ENCODE results near the gene ME3. TPM values are rescaled to one million over a fixed set of nuclear protein-coding genes. Genes with fewer than 3 reads are reported as not detected.

The ME3 gene
- total RNA-seq: 10 to 100 TPM in 1 of 5 experiments, 1 to 10 TPM in 4; 2.2 to 13.7 (median 7.0) TPM
- 1 to 10 TPM in 1 of 2 donors, under 1 TPM in 1; 0.48 to 2.1 TPM for polyA plus RNA-seq
- 12.1 reads per million, percentile 40 among the genes with 10 or more reads in this experiment for total RNA-seq

DNA sequence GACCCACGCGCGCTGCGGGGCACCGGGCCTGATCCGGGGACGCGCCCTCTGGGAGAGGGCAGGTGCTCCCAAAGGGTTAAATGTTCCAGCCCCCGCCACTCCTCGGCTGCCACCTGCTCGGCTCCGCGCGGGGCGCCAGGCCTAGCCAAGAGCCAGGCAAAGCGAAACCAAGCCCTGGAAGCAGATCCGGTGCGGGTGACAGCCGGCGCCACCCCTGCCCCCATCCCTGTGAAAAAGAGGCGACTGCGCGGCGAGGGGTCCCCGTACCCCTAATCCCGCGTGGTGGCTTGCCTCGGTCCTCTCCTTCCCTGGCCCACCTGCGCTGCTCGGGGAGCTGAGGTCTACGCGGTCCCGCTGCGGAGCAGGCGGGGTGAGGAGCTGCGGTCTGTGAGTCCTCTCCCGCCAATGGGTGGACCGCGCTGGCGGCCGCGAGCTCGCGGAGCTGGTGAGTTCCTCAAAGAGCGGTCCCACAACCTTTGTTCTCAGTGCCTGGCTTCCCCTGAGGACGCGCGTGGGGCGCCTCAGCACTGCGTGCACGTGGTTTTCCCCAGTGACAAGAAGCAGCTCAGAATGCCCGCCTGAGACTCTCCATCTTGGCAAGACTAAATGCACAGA, at the start of gene ME3:
TSS of gene ME3 (minus strand) at position 610 of the 615 bp plus-strand sequence.
- CTCF ChIA-PET: no interaction called here
- Histone ChIP-seq H3K4me1 (ENCODE audit: control insufficient read depth in 2 of 2, insufficient read depth in 2 of 2, low read length in 2 of 2) (no peaks in the 10 kb centered on the region), H3K36me3 (ENCODE audit: control insufficient read depth in 2 of 3, insufficient read depth in 3 of 3, low read length in 3 of 3) (no peaks in the 10 kb centered on the region), H3K27me3 (ENCODE audit: control insufficient read depth in 2 of 2, insufficient read depth in 2 of 2, low read length in 2 of 2) (no peaks in the 10 kb centered on the region), H3K9me3 (ENCODE audit: control insufficient read depth in 2 of 3, low read length in 3 of 3) (no peaks in the 10 kb centered on the region), H3K4me3 (ENCODE audit: low read length) (peak within 1 kb of the TSS; percentile 68), H3K27ac (ENCODE audit: low read depth, low read length) (peak within 1 kb of the TSS; percentile 54)
- Mint-ChIP-seq H3K4me3 (peak within 1 kb of the TSS; percentile 62 to 89 (median 84)), H3K27me3 (peaks cover 5 to 39% (median 10%) of the 10 kb centered on the region in 5 donors), H3K27ac (peak within 1 kb of the TSS in 7 of 9 donors; percentile 17 to 80 (median 62)), H3K9me3 (no peaks in the 10 kb centered on the region), H3K4me1 (peaks cover 10 to 29% (median 16%) of the 10 kb centered on the region in 7 donors), H3K36me3 (no peaks in the 10 kb centered on the region)
- POLR2A ChIA-PET: no interaction called here
- ATAC-seq: peak; percentile 88
- intact Hi-C loops (cut with micrococcal nuclease): loop anchor here (5.0 kb wide), 2 partner anchors 130 to 365 kb away; partner anchors contain the start of genes PRSS23 (in 1 of the 2) and TMEM135 (in 1 of the 2)
- DNase-seq: peak; percentile 35 to 69 (median 54)

DNA sequence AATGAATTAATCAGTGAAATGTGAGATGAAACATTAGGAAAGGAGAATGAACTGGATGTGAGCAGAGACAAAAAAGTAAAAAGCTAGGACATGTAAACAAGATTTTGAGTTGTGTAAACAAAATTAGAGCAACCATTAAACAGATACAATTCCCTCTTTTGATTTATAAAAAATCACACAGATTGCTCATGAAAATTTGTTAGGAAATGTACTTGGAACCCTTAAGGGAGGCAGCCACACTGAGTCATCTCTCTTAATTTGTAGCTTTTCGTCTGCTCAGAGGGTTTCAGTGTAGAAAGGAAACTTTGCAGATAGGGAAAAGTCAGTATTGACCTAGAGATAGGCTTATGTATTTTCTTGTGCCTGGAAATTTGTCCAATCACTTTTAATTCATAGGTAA, 49.6 kb upstream of the ME3 start:
- no peaks in the 10 kb centered on the region for H3K36me3 ChIP-seq (ENCODE audit: control insufficient read depth in 2 of 3, insufficient read depth in 3 of 3, low read length in 3 of 3)
- H3K27me3 ChIP-seq (ENCODE audit: control insufficient read depth in 2 of 2, insufficient read depth in 2 of 2, low read length in 2 of 2): no peaks in the 10 kb centered on the region
- POLR2A ChIA-PET: no interaction called here
- DNase-seq (no peak), ATAC-seq (no peak)
- no peaks in the 10 kb centered on the region for H3K36me3 Mint-ChIP-seq
- H3K27me3 Mint-ChIP-seq: peaks cover 4 to 25% (median 7%) of the 10 kb centered on the region in 5 donors
- H3K9me3 ChIP-seq (ENCODE audit: control insufficient read depth in 2 of 3, low read length in 3 of 3): peaks cover 0 to 6% (median 0%) of the 10 kb centered on the region in 3 experiments
- no peak overlapping the region for H3K27ac Mint-ChIP-seq
- CTCF ChIA-PET: no interaction called here
- H3K4me1 Mint-ChIP-seq: peaks cover 0 to 2% (median 0%) of the 10 kb centered on the region in 7 donors
- no peak overlapping the region for H3K4me3 ChIP-seq (ENCODE audit: low read length)
- H3K4me3 Mint-ChIP-seq: no peak overlapping the region
- H3K4me1 ChIP-seq (ENCODE audit: control insufficient read depth in 2 of 2, insufficient read depth in 2 of 2, low read length in 2 of 2): no peaks in the 10 kb centered on the region
- H3K9me3 Mint-ChIP-seq: peaks cover 5 to 34% (median 15%) of the 10 kb centered on the region in 11 donors
- H3K27ac ChIP-seq (ENCODE audit: low read depth, low read length): no peak overlapping the region
- intact Hi-C loops (cut with micrococcal nuclease): no loop called here

DNA sequence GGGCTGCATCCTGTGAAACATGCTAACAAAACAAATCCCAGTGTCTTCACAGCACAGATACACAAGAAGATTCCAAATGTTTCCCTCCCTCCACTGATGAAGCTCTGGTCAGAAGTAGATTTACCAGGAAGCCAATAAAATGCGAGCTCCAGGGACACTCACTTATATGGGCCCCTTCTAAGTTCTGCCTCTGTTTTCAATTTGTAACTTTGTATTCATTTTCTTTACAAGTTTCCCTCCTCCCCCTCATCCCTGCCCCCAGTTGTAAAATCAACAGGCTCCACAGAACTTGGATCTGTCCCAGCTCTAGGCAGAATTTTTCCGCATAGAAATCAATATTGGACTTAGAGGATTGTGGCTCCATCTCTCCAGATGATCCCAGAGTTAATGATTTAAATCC, 48.1 kb upstream of the ME3 start:
- Mint-ChIP-seq H3K27ac (no peak overlapping the region), H3K9me3 (peaks cover 5 to 34% (median 15%) of the 10 kb centered on the region in 11 donors), H3K36me3 (no peaks in the 10 kb centered on the region), H3K4me1 (peaks cover 0 to 2% (median 0%) of the 10 kb centered on the region in 7 donors), H3K4me3 (no peak overlapping the region), H3K27me3 (peaks cover 4 to 25% (median 7%) of the 10 kb centered on the region in 5 donors)
- Histone ChIP-seq H3K27me3 (ENCODE audit: control insufficient read depth in 2 of 2, insufficient read depth in 2 of 2, low read length in 2 of 2) (no peaks in the 10 kb centered on the region), H3K9me3 (ENCODE audit: control insufficient read depth in 2 of 3, low read length in 3 of 3) (peaks cover 0 to 6% (median 0%) of the 10 kb centered on the region in 3 experiments), H3K4me3 (ENCODE audit: low read length) (no peak overlapping the region), H3K4me1 (ENCODE audit: control insufficient read depth in 2 of 2, insufficient read depth in 2 of 2, low read length in 2 of 2) (no peaks in the 10 kb centered on the region), H3K27ac (ENCODE audit: low read depth, low read length) (no peak overlapping the region), H3K36me3 (ENCODE audit: control insufficient read depth in 2 of 3, insufficient read depth in 3 of 3, low read length in 3 of 3) (no peaks in the 10 kb centered on the region)
- intact Hi-C loops (cut with micrococcal nuclease): no loop called here
- ATAC-seq (no peak), DNase-seq (no peak)
- ChIA-PET CTCF (no interaction called here), POLR2A (no interaction called here)

DNA sequence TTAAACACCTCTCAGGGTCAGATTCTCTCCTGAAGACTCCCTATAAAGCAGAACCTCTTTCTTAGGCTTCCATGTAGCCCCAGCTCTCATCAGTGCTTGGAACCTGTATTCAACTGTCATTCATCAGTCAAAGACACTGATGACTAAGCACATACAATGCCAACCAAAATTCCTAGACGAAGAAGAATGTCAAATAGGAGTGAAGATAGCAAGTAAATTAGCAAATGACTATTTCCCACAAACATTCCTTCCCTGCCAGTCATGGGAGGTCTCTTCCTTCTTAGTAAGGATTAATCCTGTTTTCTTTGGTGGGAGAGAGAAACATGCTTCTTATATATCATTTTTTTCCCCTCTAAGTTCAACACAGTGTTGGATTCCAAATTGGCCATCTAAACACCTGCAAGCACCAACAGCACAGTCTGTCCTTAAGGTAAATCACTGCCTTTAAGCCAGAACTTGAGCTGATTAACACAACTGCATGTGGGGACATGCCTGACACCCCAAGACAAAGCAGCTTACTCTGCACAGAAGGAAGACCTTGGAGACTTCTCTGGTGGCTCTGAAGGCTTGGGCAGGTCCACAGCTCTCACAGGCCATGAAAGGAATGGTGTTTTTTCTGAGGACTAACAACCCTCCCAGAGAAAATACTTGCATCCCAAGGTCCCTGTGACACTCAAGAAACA, 47.5 kb upstream of the ME3 start:
- no peak for DNase-seq
- ChIA-PET CTCF (no interaction called here), POLR2A (no interaction called here)
- intact Hi-C loops (cut with micrococcal nuclease): no loop called here
- no peak overlapping the region for H3K27ac ChIP-seq (ENCODE audit: low read depth, low read length)
- H3K4me3 ChIP-seq (ENCODE audit: low read length): no peak overlapping the region
- Mint-ChIP-seq H3K36me3 (no peaks in the 10 kb centered on the region), H3K9me3 (peaks cover 5 to 34% (median 15%) of the 10 kb centered on the region in 11 donors), H3K4me1 (peaks cover 0 to 2% (median 0%) of the 10 kb centered on the region in 7 donors), H3K27ac (no peak overlapping the region), H3K27me3 (peaks cover 4 to 25% (median 7%) of the 10 kb centered on the region in 5 donors), H3K4me3 (no peak overlapping the region)
- peaks cover 0 to 6% (median 0%) of the 10 kb centered on the region in 3 experiments for H3K9me3 ChIP-seq (ENCODE audit: control insufficient read depth in 2 of 3, low read length in 3 of 3)
- ATAC-seq: no peak
- no peaks in the 10 kb centered on the region for H3K27me3 ChIP-seq (ENCODE audit: control insufficient read depth in 2 of 2, insufficient read depth in 2 of 2, low read length in 2 of 2)
- H3K36me3 ChIP-seq (ENCODE audit: control insufficient read depth in 2 of 3, insufficient read depth in 3 of 3, low read length in 3 of 3): no peaks in the 10 kb centered on the region
- no peaks in the 10 kb centered on the region for H3K4me1 ChIP-seq (ENCODE audit: control insufficient read depth in 2 of 2, insufficient read depth in 2 of 2, low read length in 2 of 2)

DNA sequence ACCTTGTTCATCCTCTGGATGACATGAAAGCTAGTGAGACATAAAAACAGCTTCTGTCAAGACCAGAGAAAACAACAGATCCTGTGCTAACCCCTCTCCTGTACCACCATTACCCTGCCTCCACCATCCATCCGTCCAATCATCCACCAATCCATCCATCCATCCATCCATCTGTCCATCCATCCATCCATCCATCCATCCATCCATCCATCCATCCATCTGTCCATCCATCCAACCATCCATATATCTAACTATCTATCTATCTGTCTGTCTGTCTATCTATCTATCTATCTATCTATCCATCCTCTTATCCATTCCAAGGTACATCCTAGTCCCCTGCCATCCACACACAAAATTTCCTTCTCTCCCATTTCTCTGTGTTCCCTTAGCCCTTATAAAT, 46.6 kb upstream of the ME3 start:
- ChIA-PET CTCF (no interaction called here), POLR2A (no interaction called here)
- Mint-ChIP-seq H3K27me3 (peaks cover 4 to 25% (median 7%) of the 10 kb centered on the region in 5 donors), H3K27ac (no peak overlapping the region), H3K4me3 (no peak overlapping the region), H3K36me3 (no peaks in the 10 kb centered on the region), H3K4me1 (peaks cover 0 to 2% (median 0%) of the 10 kb centered on the region in 7 donors), H3K9me3 (peaks cover 5 to 30% (median 15%) of the 10 kb centered on the region in 11 donors)
- H3K27ac ChIP-seq (ENCODE audit: low read depth, low read length): no peak overlapping the region
- intact Hi-C loops (cut with micrococcal nuclease): no loop called here
- H3K27me3 ChIP-seq (ENCODE audit: control insufficient read depth in 2 of 2, insufficient read depth in 2 of 2, low read length in 2 of 2): no peaks in the 10 kb centered on the region
- H3K4me1 ChIP-seq (ENCODE audit: control insufficient read depth in 2 of 2, insufficient read depth in 2 of 2, low read length in 2 of 2): no peaks in the 10 kb centered on the region
- peaks cover 0 to 6% (median 0%) of the 10 kb centered on the region in 3 experiments for H3K9me3 ChIP-seq (ENCODE audit: control insufficient read depth in 2 of 3, low read length in 3 of 3)
- ATAC-seq (no peak), DNase-seq (no peak)
- no peaks in the 10 kb centered on the region for H3K36me3 ChIP-seq (ENCODE audit: control insufficient read depth in 2 of 3, insufficient read depth in 3 of 3, low read length in 3 of 3)
- H3K4me3 ChIP-seq (ENCODE audit: low read length): no peak overlapping the region

DNA sequence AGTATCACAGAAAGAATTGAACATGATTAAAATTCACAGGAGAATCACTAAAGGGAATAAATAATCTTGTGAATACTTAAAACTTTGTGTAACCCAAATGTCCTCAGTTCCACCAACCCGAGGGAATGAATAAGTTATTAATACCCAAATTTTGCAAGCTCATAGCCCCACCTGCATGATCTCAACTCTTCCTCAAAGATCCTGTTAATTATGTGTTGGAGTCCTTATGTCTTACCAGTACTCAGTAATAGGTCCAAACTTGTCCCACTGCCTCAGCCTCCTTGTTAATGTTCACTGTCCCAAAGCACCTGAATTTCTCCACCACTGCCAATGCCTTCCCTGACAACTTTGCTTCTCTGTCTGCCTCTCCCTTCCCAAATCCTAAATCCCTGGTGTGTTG, 46.1 kb upstream of the ME3 start:
- intact Hi-C loops (cut with micrococcal nuclease): no loop called here

More for the DNA sequence above, 46.1 kb upstream of the ME3 start:
- H3K36me3 ChIP-seq (ENCODE audit: control insufficient read depth in 2 of 3, insufficient read depth in 3 of 3, low read length in 3 of 3): no peaks in the 10 kb centered on the region
- no peak overlapping the region for H3K4me3 ChIP-seq (ENCODE audit: low read length)
- ChIA-PET POLR2A (no interaction called here), CTCF (no interaction called here)
- no peak overlapping the region for H3K27ac ChIP-seq (ENCODE audit: low read depth, low read length)
- Mint-ChIP-seq H3K27ac (no peak overlapping the region), H3K36me3 (no peaks in the 10 kb centered on the region), H3K9me3 (peaks cover 5 to 29% (median 15%) of the 10 kb centered on the region in 11 donors), H3K4me1 (peaks cover 0 to 2% (median 0%) of the 10 kb centered on the region in 7 donors), H3K4me3 (no peak overlapping the region), H3K27me3 (peaks cover 4 to 25% (median 7%) of the 10 kb centered on the region in 5 donors)
- DNase-seq (no peak), ATAC-seq (no peak)
- H3K27me3 ChIP-seq (ENCODE audit: control insufficient read depth in 2 of 2, insufficient read depth in 2 of 2, low read length in 2 of 2): no peaks in the 10 kb centered on the region
- peaks cover 0 to 6% (median 0%) of the 10 kb centered on the region in 3 experiments for H3K9me3 ChIP-seq (ENCODE audit: control insufficient read depth in 2 of 3, low read length in 3 of 3)
- no peaks in the 10 kb centered on the region for H3K4me1 ChIP-seq (ENCODE audit: control insufficient read depth in 2 of 2, insufficient read depth in 2 of 2, low read length in 2 of 2)

All from naive thymus-derived CD4-positive, alpha-beta T cell (primary cell).